Measurements from ENCODE around the gene RBP4. TPM values are rescaled to one million over a fixed set of nuclear protein-coding genes. Genes with fewer than 3 reads are reported as not detected.

The RBP4 gene
- total RNA-seq, 1 donor from 2014 or later: not detected

- Mint-ChIP-seq H3K4me3 (no peak overlapping the region), H3K27me3 (ENCODE audit: low read depth) (peaks cover 17% of the 10 kb centered on the region), H3K9me3 (no peaks in the 10 kb centered on the region), H3K4me1 (no peaks in the 10 kb centered on the region), H3K27ac (ENCODE audit: unreplicated experiment) (no peak overlapping the region), H3K36me3 (ENCODE audit: low read depth) (no peaks in the 10 kb centered on the region)
- no peak for DNase-seq (ENCODE audit: low read depth, low spot score)
- TF ChIP-seq, protein P1, sequence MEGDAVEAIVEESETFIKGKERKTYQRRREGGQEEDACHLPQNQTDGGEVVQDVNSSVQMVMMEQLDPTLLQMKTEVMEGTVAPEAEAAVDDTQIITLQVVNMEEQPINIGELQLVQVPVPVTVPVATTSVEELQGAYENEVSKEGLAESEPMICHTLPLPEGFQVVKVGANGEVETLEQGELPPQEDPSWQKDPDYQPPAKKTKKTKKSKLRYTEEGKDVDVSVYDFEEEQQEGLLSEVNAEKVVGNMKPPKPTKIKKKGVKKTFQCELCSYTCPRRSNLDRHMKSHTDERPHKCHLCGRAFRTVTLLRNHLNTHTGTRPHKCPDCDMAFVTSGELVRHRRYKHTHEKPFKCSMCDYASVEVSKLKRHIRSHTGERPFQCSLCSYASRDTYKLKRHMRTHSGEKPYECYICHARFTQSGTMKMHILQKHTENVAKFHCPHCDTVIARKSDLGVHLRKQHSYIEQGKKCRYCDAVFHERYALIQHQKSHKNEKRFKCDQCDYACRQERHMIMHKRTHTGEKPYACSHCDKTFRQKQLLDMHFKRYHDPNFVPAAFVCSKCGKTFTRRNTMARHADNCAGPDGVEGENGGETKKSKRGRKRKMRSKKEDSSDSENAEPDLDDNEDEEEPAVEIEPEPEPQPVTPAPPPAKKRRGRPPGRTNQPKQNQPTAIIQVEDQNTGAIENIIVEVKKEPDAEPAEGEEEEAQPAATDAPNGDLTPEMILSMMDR (conservative IDR thresholded peaks at IDR 0.05): no peak
These were observed 21.9 kb upstream of the RBP4 start for GRCh38 chr10:93622942-93623341.

DNA sequence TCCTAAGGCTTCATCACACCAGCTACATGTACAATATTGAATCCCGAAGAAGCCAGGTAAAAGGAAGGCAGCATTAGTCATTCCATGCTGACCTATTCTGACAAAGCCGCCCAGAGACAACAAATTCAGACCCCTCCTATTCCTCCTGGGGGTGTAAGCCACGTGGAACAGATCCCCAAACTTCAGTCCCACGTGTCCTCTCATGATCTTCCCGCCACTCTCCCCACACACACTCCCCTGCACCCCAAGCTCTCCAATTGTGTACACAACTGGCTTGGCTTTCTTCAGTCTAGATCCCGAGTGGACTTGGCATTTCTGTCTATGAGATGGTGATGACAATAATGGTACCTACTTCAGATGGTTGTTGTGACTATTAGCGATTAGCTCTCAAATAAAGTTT is 19.9 kb upstream of the RBP4 start:
- TF ChIP-seq, protein P1 (conservative IDR thresholded peaks at IDR 0.05): no peak
- peaks cover 17% of the 10 kb centered on the region for H3K27me3 Mint-ChIP-seq (ENCODE audit: low read depth)
- no peak for DNase-seq (ENCODE audit: low read depth, low spot score)
- H3K36me3 Mint-ChIP-seq (ENCODE audit: low read depth): no peaks in the 10 kb centered on the region
- no peaks in the 10 kb centered on the region for H3K4me1 Mint-ChIP-seq
- H3K9me3 Mint-ChIP-seq: no peaks in the 10 kb centered on the region
- H3K4me3 Mint-ChIP-seq: no peak overlapping the region
- no peak overlapping the region for H3K27ac Mint-ChIP-seq (ENCODE audit: unreplicated experiment)

DNA sequence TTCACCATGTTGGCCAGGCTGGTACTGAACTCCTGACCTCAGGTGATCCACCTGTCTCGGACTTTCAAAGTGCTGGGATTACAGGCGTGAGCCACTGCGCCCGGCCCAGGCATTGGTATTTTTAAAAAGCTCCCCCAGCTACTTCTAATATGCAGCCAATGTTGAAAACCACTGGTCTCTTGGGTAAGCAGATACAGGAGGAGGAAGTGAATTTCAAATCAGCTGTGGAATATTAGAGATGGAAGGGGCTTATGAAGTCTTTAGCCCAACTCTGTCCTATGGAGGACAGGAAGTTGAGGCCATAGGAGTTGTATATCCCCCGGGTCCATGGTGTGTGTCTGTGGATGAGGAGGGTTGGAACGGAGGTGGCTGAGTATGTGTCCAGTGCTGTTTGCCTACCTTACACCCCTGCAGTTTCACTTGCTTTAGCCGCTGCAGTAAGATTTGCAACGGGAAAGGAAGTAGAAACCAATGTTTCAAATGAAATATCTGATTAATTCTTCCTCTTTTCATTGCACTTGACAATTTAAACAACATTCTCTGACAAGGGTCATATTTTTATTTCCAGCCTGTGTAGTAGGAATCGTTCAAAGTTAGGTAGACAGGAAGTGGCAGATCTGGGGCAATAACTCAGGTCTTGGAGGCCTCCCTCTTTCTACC is 14.7 kb upstream of the RBP4 start:
- no peaks in the 10 kb centered on the region for H3K9me3 Mint-ChIP-seq
- H3K27ac Mint-ChIP-seq (ENCODE audit: unreplicated experiment): no peak overlapping the region

GRCh38 chr10:93614101-93614825 is 13.2 kb upstream of the RBP4 start:
- no peaks in the 10 kb centered on the region for H3K36me3 Mint-ChIP-seq (ENCODE audit: low read depth)
- H3K27me3 Mint-ChIP-seq (ENCODE audit: low read depth): peaks cover 3% of the 10 kb centered on the region
- TF ChIP-seq, protein P1 (conservative IDR thresholded peaks at IDR 0.05): no peak
- no peak for DNase-seq (ENCODE audit: low read depth, low spot score)
- H3K4me1 Mint-ChIP-seq: no peaks in the 10 kb centered on the region
- no peak overlapping the region for H3K4me3 Mint-ChIP-seq
- H3K27ac Mint-ChIP-seq (ENCODE audit: unreplicated experiment): no peak overlapping the region
- H3K9me3 Mint-ChIP-seq: no peaks in the 10 kb centered on the region

More for the DNA sequence above, 14.7 kb upstream of the RBP4 start:
- no peaks in the 10 kb centered on the region for H3K36me3 Mint-ChIP-seq (ENCODE audit: low read depth)
- no peak for DNase-seq (ENCODE audit: low read depth, low spot score)
- H3K4me3 Mint-ChIP-seq: no peak overlapping the region
- no peaks in the 10 kb centered on the region for H3K4me1 Mint-ChIP-seq
- TF ChIP-seq, protein P1 (conservative IDR thresholded peaks at IDR 0.05): no peak
- H3K27me3 Mint-ChIP-seq (ENCODE audit: low read depth): peaks cover 6% of the 10 kb centered on the region

DNA sequence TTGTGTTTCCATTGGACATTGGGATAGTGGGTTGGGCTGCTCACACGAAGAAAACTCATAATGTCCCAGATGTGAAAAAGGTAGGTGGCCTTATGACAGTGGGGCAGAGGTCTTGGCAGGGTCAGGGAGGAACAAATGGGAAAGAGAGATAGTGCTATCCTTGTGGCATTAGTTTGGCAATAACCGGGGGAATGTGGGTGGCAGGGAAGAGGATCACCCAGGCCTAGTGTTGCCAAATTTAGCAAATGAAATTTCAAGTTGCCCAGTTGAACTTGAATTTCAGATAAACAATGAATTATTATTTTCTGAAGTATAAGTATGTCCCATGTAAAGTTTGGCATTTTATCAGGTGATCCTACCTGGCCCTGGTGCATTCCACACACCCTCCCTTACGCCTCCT is 12.1 kb upstream of the RBP4 start:
- TF ChIP-seq, protein P1 (conservative IDR thresholded peaks at IDR 0.05): no peak
- no peak for DNase-seq (ENCODE audit: low read depth, low spot score)
- Mint-ChIP-seq H3K27ac (ENCODE audit: unreplicated experiment) (no peak overlapping the region), H3K4me1 (no peaks in the 10 kb centered on the region), H3K27me3 (ENCODE audit: low read depth) (peaks cover 7% of the 10 kb centered on the region), H3K36me3 (ENCODE audit: low read depth) (no peaks in the 10 kb centered on the region), H3K9me3 (no peaks in the 10 kb centered on the region), H3K4me3 (no peak overlapping the region)

Measured in neural crest cell (in vitro differentiated cells).